H9 (cell line): ENCODE data around the gene MRPL41. TPM values are rescaled to one million over a fixed set of nuclear protein-coding genes. Genes with fewer than 3 reads are reported as not detected.

Experiments used
- DNase-seq: peaks from one replicate; pipeline ENCODE4 v3.0.0-alpha.2; 2017
- H2AFZ ChIP-seq: one replicate; pipeline ENCODE4 v1.6.1; 2013; ENCODE audit warnings: mild to moderate bottlenecking, low read length, control low read depth, moderate library complexity
- H2AK5ac ChIP-seq: 2 replicates; pipeline ENCODE4 v1.6.1; 2013; ENCODE audit warnings: low read length, control low read depth, mixed read lengths; ENCODE audit not compliant: insufficient read length
- H2BK120ac ChIP-seq: one replicate; pipeline ENCODE4 v1.6.1; 2013; ENCODE audit warnings: low read depth, mild to moderate bottlenecking, low read length, control low read depth, inconsistent platforms; ENCODE audit not compliant: poor library complexity, severe bottlenecking
- H2BK12ac ChIP-seq: 2 replicates; pipeline ENCODE4 v1.6.1; 2013; ENCODE audit warnings: low read length, control low read depth, mixed read lengths, low read depth; ENCODE audit not compliant: insufficient read length
- H2BK15ac ChIP-seq: 2 replicates; pipeline ENCODE4 v1.6.1; 2013; ENCODE audit warnings: low read depth, low read length, control low read depth
- H2BK20ac ChIP-seq: one replicate; pipeline ENCODE4 v1.6.1; 2013; ENCODE audit warnings: low read depth, mild to moderate bottlenecking, low read length, control low read depth, inconsistent platforms; ENCODE audit not compliant: poor library complexity, severe bottlenecking
- H2BK5ac ChIP-seq: 2 replicates; pipeline ENCODE4 v1.6.1; 2013; ENCODE audit warnings: low read length, control low read depth, mixed read lengths; ENCODE audit not compliant: insufficient read length
- H3K14ac ChIP-seq: 2 replicates; pipeline ENCODE4 v1.6.1; 2013; ENCODE audit warnings: low read length, control low read depth; ENCODE audit not compliant: insufficient read depth
- H3K18ac ChIP-seq: 2 replicates; pipeline ENCODE4 v1.6.1; 2013; ENCODE audit warnings: low read depth, mild to moderate bottlenecking, mixed read lengths, low read length, control low read depth; ENCODE audit not compliant: insufficient read length
- H3K23ac ChIP-seq: 2 replicates; pipeline ENCODE4 v1.6.1; 2013; ENCODE audit warnings: low read length, control low read depth, mixed read lengths, low read depth; ENCODE audit not compliant: insufficient read length
- H3K23me2 ChIP-seq: 2 replicates; pipeline ENCODE4 v1.6.1; 2013; ENCODE audit warnings: low read depth, mild to moderate bottlenecking, mixed read lengths, low read length, control low read depth; ENCODE audit not compliant: insufficient read length, poor library complexity, severe bottlenecking
- H3K27ac ChIP-seq: 2 replicates; pipeline ENCODE4 v1.5.1; 2013; ENCODE audit warnings: low read length, control low read depth, mixed read lengths, low read depth; ENCODE audit not compliant: insufficient read length
- H3K27me3 ChIP-seq: 2 replicates; pipeline ENCODE4 v1.6.1; 2013; ENCODE audit warnings: low read length, control low read depth, inconsistent platforms; ENCODE audit not compliant: insufficient read depth
- H3K4ac ChIP-seq: 2 replicates; pipeline ENCODE4 v1.6.1; 2013; ENCODE audit warnings: low read depth, mild to moderate bottlenecking, control low read depth, inconsistent platforms, low read length, moderate library complexity
- H3K4me1 ChIP-seq: 2 replicates; pipeline ENCODE4 v1.6.1; 2013; ENCODE audit warnings: low read length, control low read depth, inconsistent platforms; ENCODE audit not compliant: insufficient read depth
- H3K4me2 ChIP-seq: 2 replicates; pipeline ENCODE4 v1.6.1; 2013; ENCODE audit warnings: low read length, control low read depth, mixed read lengths; ENCODE audit not compliant: insufficient read length, insufficient read depth
- H3K56ac ChIP-seq: 2 replicates; pipeline ENCODE4 v1.6.1; 2013; ENCODE audit warnings: low read depth, mild to moderate bottlenecking, mixed read lengths, low read length, control low read depth; ENCODE audit not compliant: insufficient read length
- H3K79me1 ChIP-seq: 2 replicates; pipeline ENCODE4 v1.6.1; 2013; ENCODE audit warnings: low read depth, mild to moderate bottlenecking, moderate library complexity, low read length, control low read depth, inconsistent platforms; ENCODE audit not compliant: insufficient read depth, poor library complexity, severe bottlenecking
- H3K79me2 ChIP-seq: 2 replicates; pipeline ENCODE4 v1.6.1; 2013; ENCODE audit warnings: low read length, control low read depth, inconsistent platforms; ENCODE audit not compliant: insufficient read depth
- H3K9ac ChIP-seq: 2 replicates; pipeline ENCODE4 v1.6.1; 2013; ENCODE audit warnings: low read length, control low read depth, mixed read lengths; ENCODE audit not compliant: insufficient read length; ENCODE audit errors: extremely low read depth
- H3K9me3 ChIP-seq: one replicate; pipeline ENCODE4 v1.6.1; 2013; ENCODE audit warnings: low read depth, low read length, inconsistent platforms; ENCODE audit not compliant: control insufficient read depth
- H3T11ph ChIP-seq: one replicate; pipeline ENCODE4 v1.6.1; 2013; ENCODE audit warnings: mild to moderate bottlenecking, low read length, control low read depth, inconsistent platforms
- H4K20me1 ChIP-seq: one replicate; pipeline ENCODE4 v1.6.1; 2013; ENCODE audit not compliant: control insufficient read depth, insufficient read length, insufficient read depth
- H4K5ac ChIP-seq: 2 replicates; pipeline ENCODE4 v1.6.1; 2013; ENCODE audit warnings: low read depth, mild to moderate bottlenecking, mixed read lengths, low read length, control low read depth; ENCODE audit not compliant: insufficient read length
- H4K8ac ChIP-seq: replicated peaks from 2 replicates; pipeline ENCODE4 v1.6.1; 2013; ENCODE audit warnings: low read length, control low read depth, mixed read lengths, low read depth; ENCODE audit not compliant: insufficient read length
- H4K91ac ChIP-seq: 2 replicates; pipeline ENCODE4 v1.6.1; 2013; ENCODE audit warnings: low read depth, mild to moderate bottlenecking, moderate library complexity, mixed read lengths, low read length, control low read depth; ENCODE audit not compliant: insufficient read length
- H3K27ac Mint-ChIP-seq, 3 experiments: 2 replicates in 2 of 3; 3 replicates in 1 of 3; pipeline ENCODE4 v1.8.0; 2020 to 2021; ENCODE audit warnings: mixed read lengths in 3 of 3, mild to moderate bottlenecking in 1 of 3, moderate library complexity in 1 of 3
- H3K27me3 Mint-ChIP-seq: 2 replicates; pipeline ENCODE4 v1.8.0; 2021; ENCODE audit warnings: low read depth, mild to moderate bottlenecking, moderate library complexity, mixed read lengths
- H3K36me3 Mint-ChIP-seq, 3 experiments: 2 replicates in 2 of 3; 3 replicates in 1 of 3; pipeline ENCODE4 v1.8.0; 2020 to 2021; ENCODE audit warnings: low read depth in 3 of 3, mixed read lengths in 3 of 3; ENCODE audit not compliant: insufficient read depth in 1 of 3
- H3K4me1 Mint-ChIP-seq, 2 experiments: 2 replicates each; pipeline ENCODE4 v1.8.0; 2020; ENCODE audit warnings: mixed read lengths in 2 of 2
- H3K4me3 Mint-ChIP-seq, 2 experiments: 2 replicates in 1 of 2; 3 replicates in 1 of 2; pipeline ENCODE4 v1.8.0; 2020 to 2021; ENCODE audit warnings: mild to moderate bottlenecking in 2 of 2, mixed read lengths in 2 of 2, moderate library complexity in 1 of 2
- H3K9me3 Mint-ChIP-seq, 2 experiments: 2 replicates in 1 of 2; 3 replicates in 1 of 2; pipeline ENCODE4 v1.8.0; 2020; ENCODE audit warnings: mild to moderate bottlenecking in 2 of 2, mixed read lengths in 2 of 2, moderate library complexity in 1 of 2
- CTCF ChIP-seq: fragments of 200-600 bp; sonication (generic); conservative IDR thresholded peaks from 3 replicates; pipeline ENCODE4 v1.8.0; 2021; ENCODE audit warnings: antibody characterized with exemption, mild to moderate bottlenecking
- WGBS: extraction: QIAGEN DNeasy Blood & Tissue Kit; methylation state at CpG from one replicate; pipeline ENCODE4 v1.1.7; 2013; ENCODE audit warnings: missing lambda C conversion rate, low lambda C conversion rate, mixed read lengths; ENCODE audit not compliant: insufficient read length; ENCODE audit errors: extremely low coverage; 5-methylcytosine and 5-hydroxymethylcytosine counted together
- total RNA-seq: library from RNA; stranded (reverse); gene quantifications from 2 replicates; pipeline ENCODE4 v1.2.1, GENCODE V29; 2021

The MRPL41 gene
- total RNA-seq, 1 experiment from 2014 or later: 52.2 TPM

- H3K36me3 Mint-ChIP-seq: peaks cover 49 to 59% (median 58%) of the 10 kb centered on the region in 3 experiments
- no peak overlapping the region for H3K4me2 ChIP-seq
- no peak overlapping the region for H3K14ac ChIP-seq
- H3K27me3 Mint-ChIP-seq: no peaks in the 10 kb centered on the region
- H2AFZ ChIP-seq: no peak overlapping the region
- peaks cover 13 to 14% of the 10 kb centered on the region in 2 experiments for H3K4me1 Mint-ChIP-seq
- H3K27me3 ChIP-seq: no peaks in the 10 kb centered on the region
- no peak overlapping the region for H4K5ac ChIP-seq
- H2BK12ac ChIP-seq: no peak overlapping the region
- H2BK5ac ChIP-seq: no peak overlapping the region
- no peak overlapping the region for H3K23ac ChIP-seq
- no CpG with 5 or more reads among the region's 10 CpGs for WGBS
- no peak overlapping the region for H3K56ac ChIP-seq
- H4K91ac ChIP-seq: no peak overlapping the region
- no peak overlapping the region for H3K9ac ChIP-seq
- H3K79me1 ChIP-seq: peaks cover 17% of the 10 kb centered on the region
- H3K9me3 ChIP-seq: no peaks in the 10 kb centered on the region
- no peak overlapping the region for H2BK20ac ChIP-seq
- no peak overlapping the region for H2BK15ac ChIP-seq
- no peak for DNase-seq
- no peak overlapping the region for H3T11ph ChIP-seq
- no peak overlapping the region for H3K4ac ChIP-seq
- no peak overlapping the region for H3K27ac Mint-ChIP-seq
- no peak overlapping the region for H2AK5ac ChIP-seq
- H3K23me2 ChIP-seq: peaks cover 11% of the 10 kb centered on the region
- H4K8ac ChIP-seq: no peak overlapping the region
- no peak overlapping the region for H3K18ac ChIP-seq
- H4K20me1 ChIP-seq: no peaks in the 10 kb centered on the region
- peaks cover 4% of the 10 kb centered on the region; the same call in 1 of the 2 replicates for H3K4me1 ChIP-seq
- peaks cover 10% of the 10 kb centered on the region; the same call in 1 of the 2 replicates for H3K79me2 ChIP-seq
- no peak for TF ChIP-seq CTCF
- H3K4me3 Mint-ChIP-seq: no peak overlapping the region
- no peak overlapping the region for H2BK120ac ChIP-seq
- H3K27ac ChIP-seq: no peak overlapping the region
- no peaks in the 10 kb centered on the region for H3K9me3 Mint-ChIP-seq
Observed at GRCh38 chr9:137574192-137574591, 22.5 kb downstream of the MRPL41 start.
